ENCODE data around the gene ARHGAP32.

ARHGAP32 gene

DNA sequence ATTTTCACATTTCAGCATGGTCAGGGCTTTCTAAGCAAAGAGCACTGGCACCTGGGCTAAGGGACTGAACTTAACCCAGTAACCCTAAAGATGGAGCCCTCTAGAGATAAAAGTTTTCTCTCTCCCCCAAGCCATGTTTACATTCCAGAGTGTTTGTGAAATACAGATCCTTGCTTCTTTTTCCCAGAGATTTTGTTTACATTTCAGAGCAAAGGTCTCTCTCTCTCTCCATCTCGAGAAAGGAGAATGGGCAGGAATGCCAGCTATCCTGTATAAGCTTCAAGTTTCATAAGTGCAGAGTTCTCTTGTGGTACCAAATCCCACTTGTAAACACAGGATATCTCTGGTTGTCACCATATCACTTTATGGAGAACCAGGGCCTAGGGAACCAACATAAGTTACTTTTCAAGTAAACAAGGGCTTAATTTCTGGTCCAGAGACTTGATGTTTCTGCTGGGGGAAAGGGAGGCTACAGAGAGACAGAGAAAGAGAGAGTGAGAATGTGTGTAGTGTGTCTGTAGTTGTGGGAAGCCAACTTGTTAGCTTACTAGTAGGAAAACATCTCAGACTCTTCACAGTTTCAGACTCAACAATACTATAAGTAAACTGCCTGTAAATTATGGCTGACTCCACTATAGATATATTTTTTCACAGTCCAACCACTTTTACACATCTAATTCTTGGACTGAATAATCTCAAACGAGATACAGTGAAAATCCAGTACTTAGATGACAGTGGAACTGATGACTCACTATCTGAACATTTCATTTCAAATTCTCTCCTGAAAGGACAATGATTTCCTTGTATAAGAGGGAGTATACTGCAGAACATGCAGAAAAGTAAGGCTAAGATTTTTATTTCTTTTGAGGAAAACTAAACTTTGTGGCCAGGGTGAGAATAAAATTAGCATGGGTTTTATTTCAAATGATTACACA is 76.2 kb downstream of the ARHGAP32 start:
- no peak overlapping the region for H2AFZ ChIP-seq (ENCODE audit: low read depth, low read length, severe bottlenecking)
- H3F3A ChIP-seq (ENCODE audit: insufficient read depth): no peaks in the 10 kb centered on the region
- no peak for TF ChIP-seq EZH2phosphoT487 (conservative IDR thresholded peaks at IDR 0.05; ENCODE audit: low read length)
- TF ChIP-seq, protein P1, sequence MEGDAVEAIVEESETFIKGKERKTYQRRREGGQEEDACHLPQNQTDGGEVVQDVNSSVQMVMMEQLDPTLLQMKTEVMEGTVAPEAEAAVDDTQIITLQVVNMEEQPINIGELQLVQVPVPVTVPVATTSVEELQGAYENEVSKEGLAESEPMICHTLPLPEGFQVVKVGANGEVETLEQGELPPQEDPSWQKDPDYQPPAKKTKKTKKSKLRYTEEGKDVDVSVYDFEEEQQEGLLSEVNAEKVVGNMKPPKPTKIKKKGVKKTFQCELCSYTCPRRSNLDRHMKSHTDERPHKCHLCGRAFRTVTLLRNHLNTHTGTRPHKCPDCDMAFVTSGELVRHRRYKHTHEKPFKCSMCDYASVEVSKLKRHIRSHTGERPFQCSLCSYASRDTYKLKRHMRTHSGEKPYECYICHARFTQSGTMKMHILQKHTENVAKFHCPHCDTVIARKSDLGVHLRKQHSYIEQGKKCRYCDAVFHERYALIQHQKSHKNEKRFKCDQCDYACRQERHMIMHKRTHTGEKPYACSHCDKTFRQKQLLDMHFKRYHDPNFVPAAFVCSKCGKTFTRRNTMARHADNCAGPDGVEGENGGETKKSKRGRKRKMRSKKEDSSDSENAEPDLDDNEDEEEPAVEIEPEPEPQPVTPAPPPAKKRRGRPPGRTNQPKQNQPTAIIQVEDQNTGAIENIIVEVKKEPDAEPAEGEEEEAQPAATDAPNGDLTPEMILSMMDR (IDR thresholded peaks at IDR 0.05; ENCODE audit: insufficient read depth, low read length, poor library complexity, severe bottlenecking): no peak
- H3K27me3 ChIP-seq (ENCODE audit: low read length): no peaks in the 10 kb centered on the region
- no peaks in the 10 kb centered on the region for H3K9me2 ChIP-seq (replicated peaks; ENCODE audit: insufficient read depth, low read length)
- no peak overlapping the region for H3K4me2 ChIP-seq (ENCODE audit: low read depth, low read length, poor library complexity, severe bottlenecking)
- H4K20me1 ChIP-seq (ENCODE audit: low read depth, low read length): no peaks in the 10 kb centered on the region
- H3K36me3 ChIP-seq (ENCODE audit: low read length): no peaks in the 10 kb centered on the region
- H3K9me3 ChIP-seq (ENCODE audit: insufficient read depth, low read length): no peaks in the 10 kb centered on the region
- H3K4me3 ChIP-seq (ENCODE audit: insufficient read depth, low read length, poor library complexity, severe bottlenecking): no peak overlapping the region
- no peaks in the 10 kb centered on the region for H3K79me2 ChIP-seq (ENCODE audit: insufficient read depth, low read length)
- no peak overlapping the region for H3K27ac ChIP-seq (ENCODE audit: low read depth, low read length)
- H3K9ac ChIP-seq (ENCODE audit: low read length): no peak overlapping the region

DNA sequence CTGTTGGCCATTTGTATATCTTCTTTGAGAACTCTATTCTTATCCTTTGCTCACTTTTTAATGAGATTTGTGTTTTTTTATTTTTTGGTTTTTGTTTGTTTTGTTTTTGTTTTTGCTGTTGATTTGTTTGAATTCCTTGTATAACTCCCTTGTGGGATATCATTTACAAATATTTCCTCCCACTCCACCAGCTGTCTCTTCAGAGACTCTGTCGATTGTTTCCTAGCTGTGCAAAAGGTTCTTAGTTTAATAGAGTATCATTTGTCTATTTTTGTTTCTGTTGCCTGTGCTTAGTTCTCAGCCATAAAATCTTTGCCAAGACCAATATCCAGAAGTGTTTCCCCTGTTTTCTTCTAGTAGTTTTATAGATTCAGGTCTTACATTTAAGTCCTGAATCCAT is 82.4 kb downstream of the ARHGAP32 start:
- Histone ChIP-seq H3K27me3 (ENCODE audit: low read length) (no peaks in the 10 kb centered on the region), H3F3A (ENCODE audit: insufficient read depth) (no peaks in the 10 kb centered on the region), H3K4me2 (ENCODE audit: low read depth, low read length, poor library complexity, severe bottlenecking) (no peak overlapping the region), H3K9me2 (replicated peaks; ENCODE audit: insufficient read depth, low read length) (no peaks in the 10 kb centered on the region), H3K4me3 (ENCODE audit: insufficient read depth, low read length, poor library complexity, severe bottlenecking) (no peak overlapping the region), H4K20me1 (ENCODE audit: low read depth, low read length) (no peaks in the 10 kb centered on the region), H3K36me3 (ENCODE audit: low read length) (no peaks in the 10 kb centered on the region), H3K9ac (ENCODE audit: low read length) (no peak overlapping the region), H2AFZ (ENCODE audit: low read depth, low read length, severe bottlenecking) (no peak overlapping the region), H3K9me3 (ENCODE audit: insufficient read depth, low read length) (no peaks in the 10 kb centered on the region), H3K79me2 (ENCODE audit: insufficient read depth, low read length) (no peaks in the 10 kb centered on the region), H3K27ac (ENCODE audit: low read depth, low read length) (no peak overlapping the region)
- TF ChIP-seq EZH2phosphoT487 (conservative IDR thresholded peaks at IDR 0.05; ENCODE audit: low read length): no peak
- TF ChIP-seq, protein P1 (IDR thresholded peaks at IDR 0.05; ENCODE audit: insufficient read depth, low read length, poor library complexity, severe bottlenecking): no peak

DNA sequence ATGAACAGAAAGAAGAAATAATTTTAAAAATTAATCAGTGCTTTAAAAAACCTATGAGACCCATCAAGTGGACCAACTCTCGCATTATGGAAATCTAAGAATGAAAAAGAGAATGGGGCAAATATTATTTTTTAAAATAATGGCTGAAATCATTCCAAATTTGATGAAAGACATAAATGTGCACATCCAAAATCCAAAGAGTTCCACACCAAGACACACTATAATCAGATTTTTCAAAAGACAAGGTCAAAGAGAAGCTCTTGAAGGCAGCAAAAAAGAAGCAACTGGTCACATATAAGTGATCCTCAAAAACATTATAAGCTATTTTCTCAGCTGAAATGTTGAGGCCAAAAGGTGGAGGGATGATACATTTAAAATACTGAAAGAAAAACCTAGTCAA is 85.3 kb downstream of the ARHGAP32 start:
- no peaks in the 10 kb centered on the region for H3K9me2 ChIP-seq (replicated peaks; ENCODE audit: insufficient read depth, low read length)
- no peaks in the 10 kb centered on the region for H3K9me3 ChIP-seq (ENCODE audit: insufficient read depth, low read length)
- H3K4me2 ChIP-seq (ENCODE audit: low read depth, low read length, poor library complexity, severe bottlenecking): no peak overlapping the region
- H3K36me3 ChIP-seq (ENCODE audit: low read length): no peaks in the 10 kb centered on the region
- no peak overlapping the region for H3K4me3 ChIP-seq (ENCODE audit: insufficient read depth, low read length, poor library complexity, severe bottlenecking)
- TF ChIP-seq, protein P1 (IDR thresholded peaks at IDR 0.05; ENCODE audit: insufficient read depth, low read length, poor library complexity, severe bottlenecking): no peak
- TF ChIP-seq EZH2phosphoT487 (conservative IDR thresholded peaks at IDR 0.05; ENCODE audit: low read length): no peak
- no peaks in the 10 kb centered on the region for H3K27me3 ChIP-seq (ENCODE audit: low read length)
- no peak overlapping the region for H2AFZ ChIP-seq (ENCODE audit: low read depth, low read length, severe bottlenecking)
- no peaks in the 10 kb centered on the region for H4K20me1 ChIP-seq (ENCODE audit: low read depth, low read length)
- no peaks in the 10 kb centered on the region for H3F3A ChIP-seq (ENCODE audit: insufficient read depth)
- no peak overlapping the region for H3K9ac ChIP-seq (ENCODE audit: low read length)
- H3K27ac ChIP-seq (ENCODE audit: low read depth, low read length): no peak overlapping the region
- H3K79me2 ChIP-seq (ENCODE audit: insufficient read depth, low read length): no peaks in the 10 kb centered on the region
